ENCODE measurements around the gene ATXN7.

The ATXN7 gene, protein sequence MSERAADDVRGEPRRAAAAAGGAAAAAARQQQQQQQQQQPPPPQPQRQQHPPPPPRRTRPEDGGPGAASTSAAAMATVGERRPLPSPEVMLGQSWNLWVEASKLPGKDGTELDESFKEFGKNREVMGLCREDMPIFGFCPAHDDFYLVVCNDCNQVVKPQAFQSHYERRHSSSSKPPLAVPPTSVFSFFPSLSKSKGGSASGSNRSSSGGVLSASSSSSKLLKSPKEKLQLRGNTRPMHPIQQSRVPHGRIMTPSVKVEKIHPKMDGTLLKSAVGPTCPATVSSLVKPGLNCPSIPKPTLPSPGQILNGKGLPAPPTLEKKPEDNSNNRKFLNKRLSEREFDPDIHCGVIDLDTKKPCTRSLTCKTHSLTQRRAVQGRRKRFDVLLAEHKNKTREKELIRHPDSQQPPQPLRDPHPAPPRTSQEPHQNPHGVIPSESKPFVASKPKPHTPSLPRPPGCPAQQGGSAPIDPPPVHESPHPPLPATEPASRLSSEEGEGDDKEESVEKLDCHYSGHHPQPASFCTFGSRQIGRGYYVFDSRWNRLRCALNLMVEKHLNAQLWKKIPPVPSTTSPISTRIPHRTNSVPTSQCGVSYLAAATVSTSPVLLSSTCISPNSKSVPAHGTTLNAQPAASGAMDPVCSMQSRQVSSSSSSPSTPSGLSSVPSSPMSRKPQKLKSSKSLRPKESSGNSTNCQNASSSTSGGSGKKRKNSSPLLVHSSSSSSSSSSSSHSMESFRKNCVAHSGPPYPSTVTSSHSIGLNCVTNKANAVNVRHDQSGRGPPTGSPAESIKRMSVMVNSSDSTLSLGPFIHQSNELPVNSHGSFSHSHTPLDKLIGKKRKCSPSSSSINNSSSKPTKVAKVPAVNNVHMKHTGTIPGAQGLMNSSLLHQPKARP

DNA sequence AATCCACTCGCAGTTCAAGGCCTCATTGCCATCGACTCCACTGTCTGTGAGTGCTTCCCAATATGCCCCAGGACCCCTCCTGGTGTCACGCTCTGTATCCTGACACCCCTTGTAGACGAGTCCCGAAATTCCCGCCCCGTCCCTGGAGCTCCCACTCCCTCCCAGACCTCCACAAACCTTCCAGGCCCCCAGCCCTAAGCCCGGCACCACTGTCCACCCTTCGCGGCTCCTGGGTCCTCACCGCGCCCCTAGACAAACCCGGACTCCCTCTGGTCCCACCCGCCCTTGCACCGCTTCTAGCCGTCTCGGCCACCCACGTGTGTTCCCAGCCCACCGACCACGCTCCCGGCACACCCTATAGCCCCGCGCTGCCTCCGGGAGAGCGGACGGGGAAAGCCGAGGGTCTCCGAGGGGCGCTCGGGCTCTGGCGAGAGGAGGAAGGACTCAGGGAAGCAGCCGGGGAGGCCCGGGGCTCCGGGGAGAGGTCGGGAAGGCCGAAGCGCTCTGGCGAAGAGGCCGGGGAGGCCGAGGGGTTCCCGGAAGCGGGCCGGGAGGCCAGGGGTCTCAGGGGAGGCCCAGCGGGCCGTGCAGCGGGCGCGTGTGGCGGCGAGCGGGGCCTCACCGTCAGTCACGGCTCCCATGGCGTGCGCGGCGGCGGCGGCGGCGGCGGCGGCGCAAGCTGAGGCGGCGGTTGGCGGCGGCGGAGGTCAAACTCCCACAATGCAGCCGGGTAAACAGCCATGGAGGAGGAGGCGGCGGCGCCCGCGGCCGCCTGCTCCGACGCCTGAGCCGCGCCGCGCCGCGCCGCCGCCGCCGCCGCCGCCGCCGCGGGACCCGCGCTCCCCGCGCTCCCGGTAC, at the start of gene ATXN7, which contains the start of gene THOC7:
ATXN7 (plus strand) TSS at position 718 of the 858 bp plus-strand sequence. CDS start 48,732 bp downstream, outside the sequence.
THOC7 (minus strand) TSS at position 656 of the 858 bp plus-strand sequence; CDS start at position 641, 15 bp downstream.
- DNase-seq = peak; percentile 20

GRCh38 chr3:63814237-63814636, 49.4 kb upstream of the ATXN7 start:
- DNase-seq = no peak

DNA sequence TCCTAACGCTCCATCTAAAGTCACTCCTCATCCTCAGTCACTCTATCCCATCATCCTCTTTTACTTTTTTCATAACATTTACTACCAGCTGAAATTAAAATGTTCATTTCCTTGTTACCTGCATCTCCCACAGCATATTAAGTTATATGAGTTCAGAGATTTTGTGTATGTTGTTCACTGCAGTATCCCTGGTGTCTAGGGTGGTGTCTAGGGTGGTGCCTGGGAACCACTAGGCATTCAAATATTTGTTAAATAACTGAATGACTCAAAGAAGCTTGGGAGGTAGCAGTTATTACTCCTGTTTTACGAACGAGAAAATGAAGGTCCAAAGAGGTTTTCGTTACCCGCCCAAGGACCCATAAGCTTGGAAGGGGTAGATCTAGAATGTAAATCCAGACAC, 46.4 kb upstream of the ATXN7 start:
- no peak for DNase-seq

- peak; percentile 1 for DNase-seq
These were observed 45.2 kb upstream of the ATXN7 start for GRCh38 chr3:63818282-63819150.

DNA sequence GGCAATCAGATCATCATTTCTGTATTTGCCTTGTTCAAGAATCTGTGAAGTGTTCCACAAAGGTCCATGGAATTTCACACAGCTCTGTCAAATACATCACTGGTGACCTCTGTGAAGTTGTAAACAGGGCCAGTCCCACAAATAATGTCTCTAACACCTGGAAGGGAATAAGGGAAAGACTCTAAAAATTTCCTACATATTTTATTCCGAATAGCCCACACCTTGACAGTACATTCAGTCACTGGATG, 44.6 kb upstream of the ATXN7 start, which contains the start of gene C3orf49:
C3orf49 (plus strand) TSS at position 149 of the 248 bp plus-strand sequence. CDS start 173 bp downstream, outside the sequence.
- DNase-seq = no peak

DNA sequence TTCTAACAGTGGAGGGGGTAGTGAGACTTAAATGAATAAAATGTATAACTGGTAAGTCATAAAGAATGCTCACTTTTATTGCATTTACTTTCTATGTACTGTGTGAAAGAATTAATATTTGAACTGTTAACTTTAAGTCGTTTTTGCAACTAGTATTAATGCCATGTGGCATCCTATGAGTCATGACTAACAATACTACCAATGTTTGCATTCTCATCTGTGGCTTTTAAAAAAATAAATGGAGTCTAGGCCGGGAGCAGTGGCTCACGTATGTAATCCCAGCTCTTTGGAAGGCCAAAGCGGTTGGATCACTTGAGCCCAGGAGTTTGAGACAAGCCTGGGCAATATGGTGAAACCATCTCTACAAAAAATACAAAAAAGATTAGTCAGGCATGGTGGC, 39.4 kb upstream of the ATXN7 start:
- DNase-seq = no peak

GRCh38 chr3:63830526-63830925, 33.1 kb upstream of the ATXN7 start:
- DNase-seq = no peak

DNA sequence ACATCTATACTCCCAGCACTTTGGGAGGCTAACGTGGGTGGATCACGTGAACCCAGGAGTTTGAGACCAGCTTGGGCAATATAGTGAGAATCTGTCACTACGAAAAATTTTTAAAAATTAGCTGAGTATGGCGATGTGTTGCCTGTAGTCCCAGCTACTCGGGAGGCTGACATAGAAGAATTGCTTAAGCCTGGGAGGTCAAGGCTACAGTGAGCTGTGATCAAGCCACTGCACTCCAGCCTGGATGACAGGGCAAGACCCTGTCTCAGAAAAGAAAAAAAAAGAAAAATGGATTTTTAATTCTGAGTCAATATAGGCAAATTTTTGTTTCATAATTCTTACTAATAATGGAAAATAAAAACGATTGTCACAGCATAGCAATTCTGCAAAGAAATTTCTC, 31.3 kb upstream of the ATXN7 start:
- DNase-seq = no peak

GRCh38 chr3:63841704-63842103, 22.0 kb upstream of the ATXN7 start:
- no peak for DNase-seq

- DNase-seq = no peak
These were observed 21.5 kb upstream of the ATXN7 start for GRCh38 chr3:63842127-63842526.

DNA sequence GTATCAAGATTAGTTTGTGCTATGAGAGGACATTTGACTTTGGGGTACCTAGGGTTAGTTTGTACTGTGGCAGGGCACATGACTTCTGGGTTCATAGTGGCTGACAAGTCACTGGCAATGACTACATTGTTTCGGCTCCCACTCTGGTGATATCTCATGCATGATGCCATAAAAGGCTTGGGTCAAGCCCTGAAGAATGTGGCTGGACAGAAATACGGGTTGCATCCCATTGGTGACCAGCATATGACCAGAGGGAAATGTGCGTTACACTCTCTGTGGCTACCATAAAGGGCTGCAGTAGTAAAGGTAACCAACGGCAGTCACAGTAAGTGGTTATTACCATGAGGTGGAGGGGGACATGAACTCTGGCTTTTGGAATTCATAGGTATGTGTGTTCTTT, 18.5 kb upstream of the ATXN7 start:
- no peak for DNase-seq

- no peak for DNase-seq
These were observed 15.8 kb upstream of the ATXN7 start for GRCh38 chr3:63847718-63848450.

GRCh38 chr3:63849175-63849574, 14.5 kb upstream of the ATXN7 start:
- no peak for DNase-seq

DNA sequence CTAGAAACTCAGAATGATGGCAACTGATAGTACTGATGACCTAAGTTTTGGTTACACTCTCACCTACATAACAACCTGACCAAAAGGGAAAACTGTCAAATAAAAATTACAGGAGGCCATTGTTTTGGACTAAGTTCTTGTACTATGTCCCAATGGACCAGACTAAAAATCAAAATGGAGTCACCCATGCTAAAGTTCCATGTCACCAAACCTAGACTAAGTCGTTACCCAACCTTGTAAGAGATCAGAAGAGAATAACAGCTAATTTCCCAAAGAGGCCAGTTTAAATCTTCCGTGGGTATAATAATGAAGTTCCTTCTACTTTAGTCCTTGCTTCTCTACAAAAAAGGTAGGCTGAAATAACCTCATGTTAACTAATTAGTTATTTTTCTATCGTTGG, 12.4 kb upstream of the ATXN7 start:
- DNase-seq = no peak

DNA sequence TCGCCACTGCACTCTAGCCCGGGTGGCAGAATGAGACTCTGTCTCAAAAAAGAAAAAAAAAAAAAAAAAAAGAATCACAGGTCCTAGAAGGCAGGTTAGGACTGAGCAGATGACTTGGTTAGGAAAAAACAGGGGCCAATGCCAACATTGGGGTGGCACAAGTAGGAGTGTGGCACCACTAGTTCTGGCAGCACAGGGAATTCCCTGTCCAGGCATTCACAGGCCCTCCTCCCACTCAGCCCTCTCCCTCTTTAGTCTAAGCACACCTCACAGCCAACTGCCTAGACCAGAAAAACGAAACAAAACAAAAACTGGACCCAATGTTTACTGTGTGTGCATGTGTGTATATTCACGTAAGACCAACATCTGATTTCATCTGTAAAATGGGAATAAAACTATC, 10.6 kb upstream of the ATXN7 start:
- no peak for DNase-seq

- no peak for DNase-seq
These were observed 8.2 kb upstream of the ATXN7 start for GRCh38 chr3:63855333-63855940.

DNA sequence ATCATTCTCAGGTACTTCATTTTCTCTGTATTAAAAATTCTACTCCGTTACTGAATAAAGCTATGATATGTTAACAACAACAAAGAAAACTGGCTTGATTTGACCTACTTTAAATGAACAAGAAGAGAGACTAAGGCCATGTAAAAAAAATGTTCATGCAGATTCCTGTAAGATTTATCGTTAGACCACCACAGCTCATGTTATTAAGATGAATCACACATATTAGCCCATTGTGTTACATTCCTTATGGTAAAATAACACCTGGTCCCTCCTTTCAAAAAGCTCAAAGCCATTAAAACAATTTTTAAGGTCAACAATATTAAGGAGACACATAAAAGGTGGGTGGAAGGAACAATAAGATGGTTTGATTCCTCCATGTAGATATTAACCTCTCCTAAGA, 6.4 kb upstream of the ATXN7 start:
- no peak for DNase-seq

GRCh38 chr3:63860776-63861175, 2.9 kb upstream of the ATXN7 start:
- DNase-seq = no peak

DNA sequence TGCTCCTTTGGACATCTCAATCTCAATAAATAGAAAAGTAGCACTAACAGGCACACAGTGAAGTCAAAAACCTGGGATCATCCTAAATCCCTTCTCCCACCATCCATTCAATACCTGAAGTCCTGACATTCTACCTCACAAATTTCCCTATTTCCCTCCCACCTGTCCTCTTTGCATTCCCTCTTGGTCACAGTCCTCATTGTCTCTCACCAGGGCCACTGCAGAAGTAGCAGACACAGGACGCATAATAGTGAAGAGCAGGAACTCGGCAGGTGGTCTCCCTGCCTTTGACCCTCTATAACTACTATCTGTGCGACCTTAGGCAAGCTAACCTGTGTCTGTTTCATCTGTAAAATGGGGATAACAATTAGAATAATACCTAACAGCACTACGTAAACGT, 2.4 kb upstream of the ATXN7 start:
- DNase-seq = no peak

GRCh38 chr3:63862804-63863149, 890 bp upstream of the ATXN7 start:
- no peak for DNase-seq
